ENCODE measurements around the gene ATN1.

GRCh38 chr12:6959058-6959804 lies 31.5 kb downstream of the ATN1 start:
- TF ChIP-seq ZBTB11 (CRISPR knock-in tag; IDR thresholded peaks at IDR 0.05): no peak
- no peak for TF ChIP-seq POLR2AphosphoS2 (IDR thresholded peaks at IDR 0.05; ENCODE audit: low read length)
- TF ChIP-seq ZNF143 (CRISPR knock-in tag; IDR thresholded peaks at IDR 0.05): no peak
- no peak for TF ChIP-seq CTCF (IDR thresholded peaks at IDR 0.05 in 2 of 3, conservative IDR thresholded peaks at IDR 0.05 in 1 of 3; ENCODE audit: insufficient read depth in 2 of 3, low read depth in 1 of 3, low read length in 3 of 3)
- TF ChIP-seq, protein P1, sequence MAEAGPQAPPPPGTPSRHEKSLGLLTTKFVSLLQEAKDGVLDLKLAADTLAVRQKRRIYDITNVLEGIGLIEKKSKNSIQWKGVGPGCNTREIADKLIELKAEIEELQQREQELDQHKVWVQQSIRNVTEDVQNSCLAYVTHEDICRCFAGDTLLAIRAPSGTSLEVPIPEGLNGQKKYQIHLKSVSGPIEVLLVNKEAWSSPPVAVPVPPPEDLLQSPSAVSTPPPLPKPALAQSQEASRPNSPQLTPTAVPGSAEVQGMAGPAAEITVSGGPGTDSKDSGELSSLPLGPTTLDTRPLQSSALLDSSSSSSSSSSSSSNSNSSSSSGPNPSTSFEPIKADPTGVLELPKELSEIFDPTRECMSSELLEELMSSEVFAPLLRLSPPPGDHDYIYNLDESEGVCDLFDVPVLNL (CRISPR knock-in tag; IDR thresholded peaks at IDR 0.05; ENCODE audit: low read depth): no peak
- TF ChIP-seq GABPA (tag; conservative IDR thresholded peaks at IDR 0.05; ENCODE audit: low read depth): no peak
- no peak for TF ChIP-seq ZNF121 (CRISPR knock-in tag; conservative IDR thresholded peaks at IDR 0.05)
- no peak for TF ChIP-seq ZNF324 (CRISPR knock-in tag; IDR thresholded peaks at IDR 0.05)
- TF ChIP-seq RNF2 (IDR thresholded peaks at IDR 0.05): no peak

Data from K562 (cell line).